ENCODE measurements around the gene ADORA1.
A peak's percentile ranks its signal among the peaks of the same experiment; 100 is the strongest.

ADORA1 gene

GRCh38 chr1:203147376-203147775, 19.9 kb downstream of the ADORA1 start:
- TF ChIP-seq CTCF (IDR thresholded peaks at IDR 0.05): no peak

GRCh38 chr1:203148127-203148526, 20.6 kb downstream of the ADORA1 start:
- peak; percentile 82 for TF ChIP-seq CTCF (IDR thresholded peaks at IDR 0.05)

GRCh38 chr1:203148579-203148978, 21.1 kb downstream of the ADORA1 start:
- TF ChIP-seq CTCF (IDR thresholded peaks at IDR 0.05): no peak

- no peak for TF ChIP-seq CTCF (IDR thresholded peaks at IDR 0.05)
Measured at GRCh38 chr1:203149188-203149840, 21.8 kb downstream of the ADORA1 start.

GRCh38 chr1:203150511-203151297, 23.2 kb downstream of the ADORA1 start:
- TF ChIP-seq CTCF (IDR thresholded peaks at IDR 0.05): no peak

- TF ChIP-seq CTCF (IDR thresholded peaks at IDR 0.05): no peak
Measured at GRCh38 chr1:203151362-203152157, 24.0 kb downstream of the ADORA1 start.

GRCh38 chr1:203152158-203153034, 24.9 kb downstream of the ADORA1 start:
- TF ChIP-seq CTCF (IDR thresholded peaks at IDR 0.05): no peak
